HG03139 (cell line): ENCODE data around the gene KCND2.
"Not testable (repeated sequence)": the region's sequence is repeated elsewhere in the genome, so short reads cannot be mapped to it uniquely, and the experiment has no call there.

Experiments
- ATAC-seq: cut with Tn5 transposase; IDR thresholded peaks from one replicate; pipeline ENCODE4 v1.9.1; 2021; ENCODE audit not compliant: unreplicated experiment

Gene KCND2

DNA sequence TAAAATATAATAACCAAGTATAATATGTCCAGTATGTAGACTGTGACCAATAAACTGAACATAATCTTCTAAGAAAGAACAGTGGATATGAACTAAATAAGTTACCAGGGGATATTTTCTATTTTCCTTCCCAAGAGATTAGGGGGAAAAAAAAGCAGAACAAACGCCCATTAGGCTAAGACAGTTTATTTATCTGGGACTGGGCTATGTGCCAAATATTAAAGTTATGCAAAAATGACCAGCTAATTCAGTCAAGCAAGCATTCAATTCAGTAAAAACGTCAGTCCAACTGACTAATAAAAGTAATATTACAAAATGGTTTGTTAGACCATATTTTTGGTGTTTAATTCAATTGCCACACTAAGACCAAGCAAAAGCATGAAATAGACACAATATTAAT is 462.8 kb downstream of the KCND2 start:
- no peak for ATAC-seq

DNA sequence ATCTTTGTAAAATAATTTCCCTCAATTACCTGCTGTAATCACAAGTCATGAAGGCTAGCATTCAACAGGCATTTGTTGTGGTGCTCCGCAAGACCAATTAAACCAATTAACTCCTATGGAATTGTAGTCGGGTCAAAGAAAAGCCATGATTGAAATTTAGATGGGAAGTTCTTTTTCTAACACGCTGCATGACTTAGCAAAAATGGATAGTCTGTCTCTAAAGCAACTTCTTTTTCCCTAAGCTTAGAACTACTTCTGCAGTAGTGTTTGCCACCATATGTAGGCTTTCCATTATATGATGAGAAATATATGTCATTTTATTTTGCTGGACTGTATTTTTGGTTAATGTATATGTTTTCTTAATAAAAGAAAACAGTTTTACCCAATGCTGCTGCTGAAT is 465.8 kb downstream of the KCND2 start:
- no peak for ATAC-seq

- no peak for ATAC-seq
Observed at GRCh38 chr7:120740348-120740747, 467.4 kb downstream of the KCND2 start.

DNA sequence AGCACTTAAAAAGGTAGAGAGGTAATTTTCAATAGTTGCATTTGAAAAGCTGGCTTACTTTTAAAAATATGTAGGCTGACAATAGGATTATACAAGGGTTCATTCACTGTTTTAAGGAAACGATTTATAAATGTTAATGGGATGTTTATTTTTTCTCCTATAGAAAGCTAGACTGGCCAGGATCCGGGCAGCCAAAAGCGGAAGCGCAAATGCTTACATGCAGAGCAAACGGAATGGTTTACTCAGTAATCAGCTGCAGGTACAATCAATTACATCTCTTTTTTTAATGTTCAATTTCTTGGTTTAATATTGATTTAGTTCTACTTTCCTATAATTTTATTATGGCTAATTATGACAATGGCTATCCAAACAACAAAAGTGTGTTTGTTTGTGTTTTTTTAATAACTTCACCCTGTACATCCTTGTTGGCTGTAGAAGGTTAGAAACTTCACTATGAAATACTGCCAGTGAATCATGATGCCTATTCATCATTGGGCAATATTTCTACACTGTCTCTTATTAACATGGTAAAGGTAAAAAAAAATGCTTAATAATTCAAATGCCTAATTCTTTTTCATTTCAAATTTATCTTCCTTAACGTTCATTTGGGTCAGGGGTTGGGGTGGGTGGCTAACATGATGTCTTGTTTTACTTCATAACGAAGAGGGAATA is 468.5 kb downstream of the KCND2 start:
- no peak for ATAC-seq

DNA sequence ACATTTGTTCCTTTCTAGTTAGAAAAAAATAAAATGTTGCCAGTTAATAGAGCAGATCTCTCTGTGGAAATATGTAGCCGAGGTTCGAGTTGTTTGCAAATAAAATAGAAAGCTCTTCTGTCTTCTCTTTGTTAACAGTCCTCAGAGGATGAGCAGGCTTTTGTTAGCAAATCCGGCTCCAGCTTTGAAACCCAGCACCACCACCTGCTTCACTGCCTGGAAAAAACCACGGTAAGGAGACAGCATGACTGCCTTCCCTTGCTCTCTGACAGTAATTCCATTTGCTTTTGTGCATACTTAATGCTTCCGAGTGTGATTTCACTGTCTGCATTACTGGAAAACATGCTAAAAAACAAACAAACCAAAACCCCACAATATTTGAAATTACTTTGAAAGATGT is 469.4 kb downstream of the KCND2 start:
- ATAC-seq = no peak

DNA sequence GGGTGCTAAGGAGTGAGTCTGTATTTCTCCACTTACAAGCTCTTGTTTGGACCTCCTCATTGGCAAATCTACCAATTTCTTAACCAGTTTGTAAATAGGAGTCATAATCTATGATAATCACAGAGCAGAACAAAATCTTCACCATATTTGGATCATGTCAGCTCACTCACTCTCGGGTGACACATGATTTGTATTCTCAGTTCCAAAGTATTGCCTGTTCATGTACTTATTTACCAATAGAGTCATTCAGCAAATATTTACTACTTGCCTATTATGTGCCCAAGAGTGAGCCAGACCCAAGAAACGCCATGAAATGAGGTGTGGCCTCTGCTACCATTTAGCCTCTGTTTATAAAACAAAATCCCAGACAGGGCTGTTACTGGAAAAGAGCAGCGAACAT is 470.2 kb downstream of the KCND2 start:
- no peak for ATAC-seq

GRCh38 chr7:120760050-120760449 is 487.1 kb downstream of the KCND2 start:
- ATAC-seq = no peak

- no peak for ATAC-seq
Observed at GRCh38 chr7:120760851-120761250, 487.9 kb downstream of the KCND2 start.

DNA sequence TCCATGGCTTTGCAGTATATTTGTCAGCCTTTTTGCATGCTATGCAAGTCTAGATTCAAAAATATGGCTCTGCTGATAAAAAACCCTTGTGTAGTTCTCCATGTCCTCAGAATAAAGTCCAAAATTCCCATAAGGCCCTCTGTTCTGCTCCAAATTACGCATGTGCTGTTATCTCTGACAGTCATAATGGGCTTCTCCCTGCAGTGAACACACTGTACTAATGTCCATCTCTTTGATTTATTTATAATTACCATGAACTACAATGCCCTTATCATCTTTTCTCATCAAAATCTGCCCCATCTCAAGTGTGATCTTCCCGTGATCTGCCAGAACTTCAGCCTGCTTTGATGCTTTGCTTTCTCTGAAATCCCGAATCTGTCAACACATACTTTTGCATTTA is 497.2 kb downstream of the KCND2 start:
- no peak for ATAC-seq

DNA sequence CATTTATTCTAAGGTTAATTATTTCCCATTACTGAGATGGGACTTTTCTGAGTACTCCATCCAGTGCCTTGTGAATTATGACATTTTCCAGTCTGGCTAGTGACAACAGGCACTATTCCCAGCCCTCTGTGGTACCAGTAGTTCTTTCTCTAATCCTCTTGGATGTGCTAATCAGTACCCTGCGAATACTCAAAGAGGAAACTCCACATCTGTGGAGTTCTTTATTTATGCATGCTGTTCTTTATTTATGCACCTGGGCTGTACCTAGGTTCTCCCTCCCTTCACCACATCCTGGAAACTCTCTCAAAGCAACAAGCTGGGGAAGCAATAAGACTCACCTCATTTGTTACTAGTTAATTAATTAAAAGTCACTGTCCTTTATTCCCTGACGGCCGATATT is 501.5 kb downstream of the KCND2 start:
- ATAC-seq = no peak

GRCh38 chr7:120775755-120776154 is 502.8 kb downstream of the KCND2 start:
- ATAC-seq = no peak

- not testable (repeated sequence) for ATAC-seq
Observed at GRCh38 chr7:120779078-120779477, 506.1 kb downstream of the KCND2 start.

DNA sequence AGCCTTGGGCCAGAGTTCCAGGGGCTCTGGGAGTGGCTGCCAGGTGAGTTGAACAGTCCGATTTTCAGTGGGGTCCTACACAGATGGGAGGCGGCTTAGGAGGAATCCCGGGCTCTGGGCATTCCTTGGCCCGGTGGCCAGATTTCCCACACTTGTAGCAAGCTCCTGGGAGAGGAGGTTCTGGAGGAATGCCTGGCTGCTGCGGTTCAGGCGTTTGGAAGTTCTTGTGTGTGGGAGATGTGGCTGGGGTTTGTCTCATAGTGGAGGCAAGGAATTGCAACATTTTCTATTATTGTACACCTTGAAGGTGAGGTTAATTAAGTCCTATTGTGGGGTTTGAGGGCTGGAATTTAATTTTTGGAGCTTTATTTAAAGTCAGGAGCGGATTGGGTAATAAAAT is 507.5 kb downstream of the KCND2 start:
- not testable (repeated sequence) for ATAC-seq

GRCh38 chr7:120780938-120781337 is 508.0 kb downstream of the KCND2 start:
- ATAC-seq = no peak

DNA sequence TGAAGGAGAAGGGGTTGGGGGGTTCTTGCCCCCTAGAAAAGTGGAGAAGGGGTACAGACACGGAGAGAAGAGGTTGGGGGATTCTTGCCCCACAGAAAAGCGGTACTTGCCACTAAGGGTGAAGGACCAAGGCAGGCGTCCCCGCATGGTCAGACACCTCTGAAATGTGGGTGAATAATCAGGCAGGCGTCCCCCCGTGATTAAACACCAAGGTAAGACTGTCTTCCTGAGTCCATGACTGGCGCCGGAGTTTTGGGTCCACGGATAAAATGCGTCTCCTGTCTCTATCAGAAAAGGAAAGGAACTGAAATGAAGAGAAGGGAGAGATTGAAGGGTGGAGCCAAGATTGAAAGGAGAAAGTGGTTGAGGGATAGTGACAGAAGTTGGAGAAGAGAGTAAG is 508.9 kb downstream of the KCND2 start:
- ATAC-seq = not testable (repeated sequence)

GRCh38 chr7:120783273-120783672 is 510.3 kb downstream of the KCND2 start:
- no peak for ATAC-seq

DNA sequence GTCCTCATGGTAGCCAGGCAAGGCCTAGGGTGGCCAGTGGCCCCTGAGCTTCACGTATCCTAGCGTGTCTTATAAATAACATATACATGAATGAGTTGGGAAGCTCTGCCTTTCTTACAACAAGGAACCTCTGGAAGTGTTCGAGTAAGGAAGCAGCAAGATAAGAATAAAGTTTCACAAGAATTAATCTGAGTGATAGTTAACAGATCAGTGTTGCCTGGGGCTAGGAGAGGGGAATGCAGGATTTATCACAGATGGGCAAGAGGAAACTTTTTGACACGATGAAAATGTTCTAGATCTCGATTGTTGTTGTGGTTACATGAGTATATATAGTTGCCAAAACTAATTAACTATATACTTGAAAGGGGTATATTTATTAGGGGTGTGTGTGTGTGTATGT is 510.7 kb downstream of the KCND2 start:
- ATAC-seq = no peak

DNA sequence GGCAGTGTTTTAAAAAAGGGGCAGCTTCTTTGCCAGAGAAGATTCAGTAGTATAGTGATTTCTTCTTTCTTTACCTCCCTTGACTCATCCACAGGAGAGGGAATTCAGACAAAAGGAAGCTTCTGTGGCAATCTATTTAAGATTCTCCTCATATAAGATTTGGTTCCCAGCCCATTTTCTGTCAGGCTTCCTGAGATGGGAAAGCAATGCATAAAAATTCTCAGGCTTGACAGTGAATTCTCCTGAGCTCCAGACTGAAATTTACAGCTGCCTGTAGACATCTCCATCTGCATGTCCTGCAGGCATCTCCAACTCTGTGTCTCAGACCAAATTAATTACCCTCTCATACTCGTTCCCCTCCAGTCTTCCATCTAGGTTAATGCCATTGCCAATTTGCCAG is 512.1 kb downstream of the KCND2 start:
- no peak for ATAC-seq

- peak; percentile 94 for ATAC-seq
Observed at GRCh38 chr7:120792091-120792860, 519.3 kb downstream of the KCND2 start.

DNA sequence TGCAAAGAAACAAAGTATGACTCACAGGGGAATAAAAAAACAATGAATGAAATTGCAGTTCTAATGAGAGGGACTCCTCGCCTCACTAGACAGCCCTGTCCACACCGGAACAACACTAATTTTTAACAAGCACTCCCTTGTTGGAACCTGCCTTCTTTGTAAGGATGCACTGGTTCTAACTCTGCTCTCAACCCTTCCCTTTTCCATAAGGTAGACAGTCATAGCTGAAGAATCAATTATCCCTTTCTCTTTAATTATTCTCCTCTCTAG is 519.8 kb downstream of the KCND2 start:
- ATAC-seq = no peak

GRCh38 chr7:120793213-120793936 is 520.4 kb downstream of the KCND2 start:
- ATAC-seq = no peak

DNA sequence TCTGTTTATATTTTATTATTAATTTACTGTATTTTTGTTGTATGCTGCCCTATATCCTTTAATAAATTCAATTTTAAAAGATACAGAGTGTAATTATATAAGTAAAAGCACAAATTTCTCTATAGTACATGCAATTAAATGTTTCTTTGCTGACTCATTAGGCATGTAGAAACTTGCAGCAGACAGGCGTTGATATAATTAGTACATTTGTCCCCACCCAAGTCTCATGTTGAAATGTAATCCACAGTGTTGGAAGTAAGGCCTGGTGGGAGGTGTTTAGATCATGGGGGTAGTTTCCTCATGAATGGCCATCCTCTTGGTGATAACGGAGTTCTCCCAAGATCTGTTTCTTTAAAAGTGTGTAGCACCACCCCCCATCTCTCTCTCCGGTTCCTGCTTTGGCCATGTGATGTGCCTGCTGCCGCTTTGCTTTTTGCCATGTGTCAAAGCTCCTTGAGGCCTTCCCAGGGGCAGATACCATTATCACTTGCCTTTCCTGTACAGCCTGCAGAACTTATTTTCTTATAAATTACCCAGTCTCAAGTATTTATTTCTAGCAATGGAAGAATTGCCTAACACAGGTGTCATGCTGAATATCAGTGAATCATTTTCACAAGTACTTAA is 521.2 kb downstream of the KCND2 start:
- ATAC-seq = no peak
